Kidney (tissue), 14 donors: ENCODE measurements around the gene RPP14. TPM values are rescaled to one million over a fixed set of nuclear protein-coding genes. Genes with fewer than 3 reads are reported as not detected.

Experiments used
- DNase-seq, 5 donors: peaks; one replicate each; pipeline ENCODE4 v3.0.0-alpha.2; 2013 to 2020
- FAIRE-seq: peaks from 2 replicates; lab custom pipeline; 2012; peaks lifted over from hg19 to GRCh38; lab: Jason Lieb, UNC
- H3K27ac ChIP-seq, 2 donors: one replicate each; pipeline ENCODE4 v1.7.0; 2013; ENCODE audit warnings: low read depth in 2 of 2, low read length in 2 of 2, inconsistent platforms in 1 of 2
- H3K27me3 ChIP-seq: one replicate; pipeline ENCODE4 v1.7.1; 2013; ENCODE audit warnings: low read length, inconsistent platforms; ENCODE audit not compliant: control insufficient read depth, insufficient read depth
- H3K36me3 ChIP-seq, 3 donors: one replicate each; pipeline versions ENCODE4 v1.7.0 to v1.7.1; 2013; ENCODE audit warnings: low read length in 3 of 3, control low read depth in 1 of 3, inconsistent platforms in 1 of 3; ENCODE audit not compliant: insufficient read depth in 3 of 3, control insufficient read depth in 2 of 3
- H3K4me1 ChIP-seq, 3 donors: one replicate each; pipeline versions ENCODE4 v1.7.0 to v1.7.1; 2013; ENCODE audit warnings: low read length in 3 of 3, inconsistent platforms in 1 of 3, low read depth in 1 of 3; ENCODE audit not compliant: control insufficient read depth in 2 of 3, insufficient read depth in 2 of 3
- H3K4me3 ChIP-seq, 3 donors: one replicate each; pipeline versions ENCODE4 v1.7.0 to v1.8.1; 2013; ENCODE audit warnings: low read length in 3 of 3, control low read depth in 1 of 3, inconsistent platforms in 1 of 3
- H3K9ac ChIP-seq, 3 donors: one replicate each; pipeline versions ENCODE4 v1.7.0 to v1.7.1; 2013; ENCODE audit warnings: low read length in 3 of 3, control low read depth in 1 of 3, inconsistent platforms in 1 of 3
- H3K9me3 ChIP-seq, 3 donors: one replicate each; pipeline versions ENCODE4 v1.7.0 to v1.7.1; 2013; ENCODE audit warnings: low read length in 3 of 3, control low read depth in 1 of 3, inconsistent platforms in 1 of 3; ENCODE audit not compliant: control insufficient read depth in 2 of 3, insufficient read depth in 1 of 3
- intact Hi-C: fragments of 100-400 bp; cut with DNase I; formaldehyde crosslinking; loops from one replicate; pipeline ENCODE4 v1.11.1; 2022
- polyA plus RNA-seq: library from polyadenylated mRNA; stranded (reverse); fragments of 350-450 nt; fragmentation: Illumina TruSeq; extraction: RNeasy Lipid Tissue Mini Kit (QIAGEN cat#74804); gene quantifications from one replicate; pipeline ENCODE4 v1.2.3, GENCODE V29; 2014; ENCODE audit warnings: low read depth, low replicate concordance; ENCODE audit not compliant: insufficient read depth
- total RNA-seq: library from RNA; stranded (reverse); fragmentation: NEBNext Ultra II Directional; extraction: Animal tissue kit (Norgen Biotek cat#: 25700); gene quantifications from one replicate; pipeline ENCODE4 v1.2.1, GENCODE V29; 2021
- TF ChIP-seq, protein P1 (sequence below): IDR thresholded peaks from 3 replicates; pipeline ENCODE4 v1.5.1; 2012; ENCODE audit warnings: mild to moderate bottlenecking, moderate library complexity, borderline replicate concordance; ENCODE audit not compliant: insufficient read depth; ENCODE audit errors: extremely low read depth
- donor health status: control.
- donor health status: control.
- donor health status: control.
- donor health status: control.
- donor health status: control.
- donor health status: DM: yes; HTN: yes; CAD: no.
- donor health status: Normal renal cell carcinoma (clear cell type).

RPP14 gene
- total and polyA plus RNA-seq, 2 donors from 2014 or later: 12.0 to 14.9 TPM

DNA sequence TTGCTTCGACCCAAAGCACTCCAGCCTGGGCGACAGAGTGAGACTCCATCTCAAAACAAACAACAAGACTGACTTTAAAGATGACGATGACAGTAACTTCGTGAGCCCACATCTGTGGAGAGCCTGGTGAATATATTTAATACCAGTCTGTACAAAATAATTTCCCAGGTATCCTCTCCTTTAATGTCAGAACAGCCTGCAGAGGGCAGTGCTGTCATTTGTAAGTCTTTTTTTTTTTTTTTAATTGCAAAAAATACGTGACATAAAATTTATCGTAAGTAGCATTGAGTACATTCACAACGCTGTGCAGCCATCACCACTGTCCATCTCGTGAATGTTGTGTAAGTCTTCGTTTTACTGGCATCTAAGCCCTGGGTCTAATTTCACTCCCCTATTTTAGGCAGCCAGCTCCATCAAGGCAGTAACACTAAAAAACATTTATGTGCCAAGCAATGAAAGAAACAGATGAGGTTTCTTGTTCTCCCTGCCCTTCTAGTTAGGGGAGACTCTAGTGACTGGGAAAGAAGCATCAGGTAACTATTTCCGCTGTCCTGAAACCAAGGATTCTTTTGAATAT, 1.7 kb downstream of the RPP14 start:
- H3K27ac ChIP-seq: peak overlapping the region; percentile 92 to 99
- TF ChIP-seq, protein P1, sequence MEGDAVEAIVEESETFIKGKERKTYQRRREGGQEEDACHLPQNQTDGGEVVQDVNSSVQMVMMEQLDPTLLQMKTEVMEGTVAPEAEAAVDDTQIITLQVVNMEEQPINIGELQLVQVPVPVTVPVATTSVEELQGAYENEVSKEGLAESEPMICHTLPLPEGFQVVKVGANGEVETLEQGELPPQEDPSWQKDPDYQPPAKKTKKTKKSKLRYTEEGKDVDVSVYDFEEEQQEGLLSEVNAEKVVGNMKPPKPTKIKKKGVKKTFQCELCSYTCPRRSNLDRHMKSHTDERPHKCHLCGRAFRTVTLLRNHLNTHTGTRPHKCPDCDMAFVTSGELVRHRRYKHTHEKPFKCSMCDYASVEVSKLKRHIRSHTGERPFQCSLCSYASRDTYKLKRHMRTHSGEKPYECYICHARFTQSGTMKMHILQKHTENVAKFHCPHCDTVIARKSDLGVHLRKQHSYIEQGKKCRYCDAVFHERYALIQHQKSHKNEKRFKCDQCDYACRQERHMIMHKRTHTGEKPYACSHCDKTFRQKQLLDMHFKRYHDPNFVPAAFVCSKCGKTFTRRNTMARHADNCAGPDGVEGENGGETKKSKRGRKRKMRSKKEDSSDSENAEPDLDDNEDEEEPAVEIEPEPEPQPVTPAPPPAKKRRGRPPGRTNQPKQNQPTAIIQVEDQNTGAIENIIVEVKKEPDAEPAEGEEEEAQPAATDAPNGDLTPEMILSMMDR: peak; percentile 51
- intact Hi-C loops: no loop called here
- H3K27me3 ChIP-seq: no peaks in the 10 kb centered on the region
- H3K4me1 ChIP-seq: peaks cover 10 to 21% (median 17%) of the 10 kb centered on the region in 3 donors
- H3K4me3 ChIP-seq: peak overlapping the region; percentile 85 to 93 (median 92)
- DNase-seq (peak in 3 of 5 donors; percentile 27 to 70 (median 53)), FAIRE-seq (no peak)
- H3K36me3 ChIP-seq: peaks cover 9 to 16% (median 11%) of the 10 kb centered on the region in 3 donors
- no peaks in the 10 kb centered on the region for H3K9me3 ChIP-seq
- H3K9ac ChIP-seq: peak overlapping the region; percentile 43 to 94 (median 93)

DNA sequence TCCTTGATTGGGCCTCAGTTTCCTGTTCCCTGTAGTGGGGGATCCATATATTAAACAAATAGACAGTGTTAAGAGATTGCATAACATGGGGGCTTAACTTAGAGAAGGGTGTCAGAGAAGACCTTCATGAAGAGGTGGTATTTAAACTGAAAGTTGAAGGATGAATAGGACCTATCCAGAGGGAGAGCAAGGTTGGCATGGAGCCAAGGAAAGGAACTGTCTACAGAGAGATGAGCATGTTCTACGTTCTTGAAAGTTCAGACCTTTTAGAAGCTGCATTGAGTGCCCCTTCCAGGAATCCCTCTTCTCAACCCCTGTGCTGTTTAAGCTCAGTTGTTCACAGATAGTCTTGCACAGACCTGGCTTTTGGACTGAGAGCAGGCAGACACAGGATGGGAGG, 2.7 kb downstream of the RPP14 start:
- intact Hi-C loops: no loop called here
- Histone ChIP-seq H3K4me3 (peak overlapping the region in 1 of 3 donors; percentile 92), H3K27ac (no peak overlapping the region), H3K9me3 (no peaks in the 10 kb centered on the region), H3K9ac (peak overlapping the region in 2 of 3 donors; percentile 1 to 2), H3K36me3 (peaks cover 11 to 24% (median 11%) of the 10 kb centered on the region in 3 donors), H3K4me1 (peaks cover 10 to 21% (median 17%) of the 10 kb centered on the region in 3 donors), H3K27me3 (no peaks in the 10 kb centered on the region)
- DNase-seq: no peak
- FAIRE-seq: no peak
- TF ChIP-seq, protein P1: no peak

DNA sequence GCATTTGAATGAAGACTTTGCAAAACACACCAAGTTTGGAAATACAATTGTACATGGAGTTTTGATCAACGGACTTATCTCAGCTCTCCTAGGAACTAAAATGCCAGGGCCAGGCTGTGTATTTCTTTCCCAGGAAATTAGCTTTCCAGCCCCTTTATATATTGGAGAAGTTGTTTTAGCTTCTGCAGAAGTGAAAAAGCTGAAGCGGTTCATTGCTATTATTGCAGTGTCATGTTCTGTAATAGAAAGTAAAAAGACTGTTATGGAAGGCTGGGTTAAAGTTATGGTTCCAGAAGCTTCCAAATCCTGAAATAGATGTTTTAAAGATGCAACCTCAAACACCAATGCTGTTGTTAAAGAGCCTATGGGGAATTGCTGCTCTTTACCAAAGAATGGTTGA, 11.8 kb downstream of the RPP14 start:
- Histone ChIP-seq H3K27me3 (no peaks in the 10 kb centered on the region), H3K9ac (no peak overlapping the region), H3K4me1 (no peaks in the 10 kb centered on the region), H3K4me3 (no peak overlapping the region), H3K27ac (no peak overlapping the region), H3K36me3 (peaks cover 4 to 42% (median 21%) of the 10 kb centered on the region in 3 donors), H3K9me3 (no peaks in the 10 kb centered on the region)
- FAIRE-seq (no peak), DNase-seq (no peak)
- intact Hi-C loops: no loop called here
- TF ChIP-seq, protein P1: no peak

DNA sequence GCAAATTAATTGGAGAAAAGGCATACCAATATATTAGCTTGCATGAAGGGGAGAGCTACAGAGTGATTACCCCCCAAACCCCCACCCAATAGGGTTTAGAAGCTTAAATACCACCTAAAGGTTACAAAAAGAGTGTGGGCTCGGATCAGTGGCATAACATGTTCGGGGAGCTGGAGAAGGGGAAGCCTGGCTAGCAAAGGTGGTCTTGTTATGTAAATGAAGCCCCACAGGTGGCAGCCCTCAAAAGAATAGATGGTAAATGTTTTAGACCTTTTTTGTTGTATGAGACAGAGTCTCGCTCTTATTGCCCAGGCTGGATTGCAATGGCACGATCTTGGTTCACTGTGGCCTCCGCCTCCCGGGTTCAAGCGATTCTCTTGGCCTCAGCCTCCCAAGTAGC, 15.7 kb downstream of the RPP14 start:
- Histone ChIP-seq H3K27me3 (no peaks in the 10 kb centered on the region), H3K9ac (no peak overlapping the region), H3K36me3 (peaks cover 2 to 17% (median 11%) of the 10 kb centered on the region in 3 donors), H3K4me3 (no peak overlapping the region), H3K4me1 (peaks cover 0 to 10% (median 4%) of the 10 kb centered on the region in 3 donors), H3K27ac (no peak overlapping the region), H3K9me3 (no peaks in the 10 kb centered on the region)
- no peak for FAIRE-seq
- intact Hi-C loops: loop anchor here (10.0 kb wide), 1 partner anchor 303 kb away; no protein-coding TSS in a partner anchor
- DNase-seq: no peak
- TF ChIP-seq, protein P1: no peak
